GM12878 (cell line): ENCODE data around the gene JMJD6. TPM values are rescaled to one million over a fixed set of nuclear protein-coding genes. Genes with fewer than 3 reads are reported as not detected.

Source experiments
- ATAC-seq: fragments of 200-7000 bp; cut with Tn5 transposase; 3 replicates; pipeline ENCODE4 v1.9.1; 2020; ENCODE audit warnings: mild to moderate bottlenecking, moderate library complexity
- BruUV-seq: library from RNA; stranded (reverse); fragments of 400-500 nt; replicated peaks from 2 replicates; lab custom pipeline; 2021; lab: Mats Ljungman, UMichigan
- CTCF ChIA-PET: fragments of 300-600 bp; sonication (Branson Sonifier 250); formaldehyde crosslinking; extraction: SDS; loops from one replicate; lab custom pipeline; 2021; ENCODE audit warnings: inconsistent platforms; lab: Yijun Ruan, JAX
- POLR2A ChIA-PET: fragments of 350-600 bp; formaldehyde crosslinking; extraction: SDS; loops from one replicate; lab custom pipeline; 2021; ENCODE audit warnings: inconsistent platforms; lab: Charles Lee
- RAD21 ChIA-PET: fragments of 300-600 bp; sonication (Branson Sonifier 250); formaldehyde crosslinking; loops from one replicate; lab custom pipeline; 2023; ENCODE audit warnings: antibody characterized with exemption; ENCODE audit not compliant: unreplicated experiment; lab: Charles Lee
- SMC1A ChIA-PET: fragments of 300-600 bp; sonication (Branson Sonifier 250); formaldehyde crosslinking; loops from one replicate; lab custom pipeline; 2023; ENCODE audit not compliant: unreplicated experiment, uncharacterized antibody; lab: Charles Lee
- DNase-seq: peaks from one replicate; pipeline ENCODE4 v3.0.0-alpha.2; 2011; ENCODE audit warnings: low read depth, low spot score
- FAIRE-seq: peaks from 3 replicates; lab custom pipeline; 2011; peaks lifted over from hg19 to GRCh38; lab: Jason Lieb, UNC
- H2AFZ ChIP-seq: 2 replicates; pipeline ENCODE4 v1.6.0; 2011; ENCODE audit warnings: low read depth, low read length, control low read depth; ENCODE audit not compliant: control insufficient read depth
- H3K27ac ChIP-seq: 2 replicates; pipeline ENCODE4 v1.5.1; 2011; ENCODE audit warnings: control low read depth; ENCODE audit not compliant: control insufficient read depth, insufficient read depth
- H3K27me3 ChIP-seq, 2 experiments: replicated peaks in 1 of 2; 2 replicates each; pipeline versions ENCODE4 v1.6.0 to v1.6.1; 2011; ENCODE audit warnings: low read length in 1 of 2; ENCODE audit not compliant: control insufficient read depth in 2 of 2, insufficient read depth in 2 of 2
- H3K36me3 ChIP-seq, 2 experiments: 2 replicates each; pipeline ENCODE4 v1.5.1; 2011; ENCODE audit warnings: low read length in 1 of 2; ENCODE audit not compliant: control insufficient read depth in 2 of 2, insufficient read depth in 2 of 2
- H3K4me1 ChIP-seq: 2 replicates; pipeline ENCODE4 v1.6.1; 2011; ENCODE audit warnings: mild to moderate bottlenecking, low read length, moderate library complexity, mixed read lengths; ENCODE audit not compliant: control insufficient read depth, insufficient read depth
- H3K4me2 ChIP-seq: 2 replicates; pipeline ENCODE4 v1.6.0; 2011; ENCODE audit warnings: control low read depth; ENCODE audit not compliant: control insufficient read depth, insufficient read depth
- H3K4me3 ChIP-seq: fragments of 200-600 bp; sonication (generic); 2 replicates; pipeline ENCODE4 v1.5.1; 2016
- H3K79me2 ChIP-seq: 2 replicates; pipeline ENCODE4 v1.6.0; 2011; ENCODE audit warnings: low read length; ENCODE audit not compliant: control insufficient read depth, insufficient read depth
- H3K9ac ChIP-seq: 2 replicates; pipeline ENCODE4 v1.8.0; 2011; ENCODE audit warnings: low read length, control low read depth, mixed read lengths; ENCODE audit not compliant: control insufficient read depth, insufficient read depth
- H3K9me3 ChIP-seq: replicated peaks from 3 replicates; pipeline ENCODE4 v1.5.1; 2011; ENCODE audit warnings: mild to moderate bottlenecking, low read length; ENCODE audit not compliant: control insufficient read depth, insufficient read depth
- H4K20me1 ChIP-seq: 2 replicates; pipeline ENCODE4 v1.6.0; 2011; ENCODE audit not compliant: control insufficient read depth, insufficient read depth
- BMI1 ChIP-seq: fragments of 450-650 bp; IDR thresholded peaks from 2 replicates; pipeline ENCODE4 v1.6.1; 2016; ENCODE audit warnings: mild to moderate bottlenecking, moderate library complexity, borderline replicate concordance
- CHD1 ChIP-seq: IDR thresholded peaks from 2 replicates; pipeline ENCODE4 v1.6.1; 2012; ENCODE audit warnings: low read depth, low read length, improper control_type of control experiment
- CREB1 ChIP-seq: IDR thresholded peaks from 2 replicates; pipeline ENCODE4 v1.6.1; 2012; ENCODE audit warnings: low read depth, mild to moderate bottlenecking, inconsistent platforms
- GABPA ChIP-seq: IDR thresholded peaks from 2 replicates; pipeline ENCODE4 v1.6.1; 2014; ENCODE audit warnings: antibody characterized with exemption, low read depth, mild to moderate bottlenecking, inconsistent platforms
- GATAD2B ChIP-seq: fragments of 450-650 bp; conservative IDR thresholded peaks from 2 replicates; pipeline ENCODE4 v1.6.1; 2017; ENCODE audit warnings: low read depth, mild to moderate bottlenecking, moderate library complexity
- HDAC2 ChIP-seq: fragments of 200-600 bp; sonication (generic); IDR thresholded peaks from 2 replicates; pipeline ENCODE4 v1.6.1; 2017
- KAT2A ChIP-seq: conservative IDR thresholded peaks from 2 replicates; pipeline ENCODE4 v1.6.1; 2011; ENCODE audit warnings: low read depth, low read length; ENCODE audit not compliant: control insufficient read depth
- MYC ChIP-seq: IDR thresholded peaks from 2 replicates; pipeline ENCODE4 v1.6.1; 2011; ENCODE audit warnings: mild to moderate bottlenecking, low read length, moderate library complexity, inconsistent platforms; ENCODE audit not compliant: insufficient read depth, insufficient replicate concordance, insufficient read length, severe bottlenecking
- POLR2AphosphoS2 ChIP-seq: IDR thresholded peaks from 2 replicates; pipeline ENCODE4 v1.6.1; 2011; ENCODE audit warnings: low read depth, mild to moderate bottlenecking, low read length, improper control_type of control experiment, moderate library complexity
- RB1 ChIP-seq: fragments of 450-650 bp; formaldehyde crosslinking; IDR thresholded peaks from 2 replicates; pipeline ENCODE4 v1.6.1; 2017; ENCODE audit warnings: mild to moderate bottlenecking, borderline replicate concordance
- RFX5 ChIP-seq: IDR thresholded peaks from 2 replicates; pipeline ENCODE4 v1.6.1; 2011; ENCODE audit warnings: low read depth, low read length, improper control_type of control experiment
- SMC3 ChIP-seq: IDR thresholded peaks from 2 replicates; pipeline ENCODE4 v1.6.1; 2011; ENCODE audit warnings: low read length, improper control_type of control experiment, borderline replicate concordance
- STAT3 ChIP-seq: IDR thresholded peaks from 2 replicates; pipeline ENCODE4 v1.6.1; 2011; ENCODE audit warnings: low read depth, low read length, improper control_type of control experiment
- TCF3 ChIP-seq: IDR thresholded peaks from 2 replicates; pipeline ENCODE4 v1.6.1; 2012; ENCODE audit warnings: low read depth, mild to moderate bottlenecking, low read length, borderline replicate concordance; ENCODE audit not compliant: insufficient read depth
- WGBS: methylation state at CpG from one replicate; pipeline ENCODE4 v1.1.6; 2016; ENCODE audit warnings: low lambda C conversion rate; ENCODE audit not compliant: insufficient replicate concordance, insufficient coverage; ENCODE audit errors: missing lambda C conversion rate; 5-methylcytosine and 5-hydroxymethylcytosine counted together
- in situ Hi-C: fragments of 300-500 bp; cut with MboI; formaldehyde crosslinking; loops from 9 replicates; pipeline ENCODE4 v1.14.3; 2018; ENCODE audit warnings: mixed read lengths
- intact Hi-C: fragments of 100-400 bp; cut with micrococcal nuclease; formaldehyde crosslinking; loops from one replicate; pipeline ENCODE4 v1.14.2; 2022; ENCODE audit not compliant: unreplicated experiment
- polyA plus RNA-seq, 11 experiments: library from polyadenylated mRNA; depleted of rRNA in 4 of 11; unstranded in 6 of 11; stranded (reverse) in 5 of 11; fragments of >200 nt; fragmentation: Nextera tagmentation in 4 of 11; fragmentation: Illumina TruSeq in 1 of 11; extraction: Ambion mirVana in 4 of 11; extraction: Trizol in 1 of 11; gene quantifications; 1 replicate in 1 of 11; 2 replicates in 10 of 11; pipeline versions ENCODE4 v1.2.1 to v1.2.3, GENCODE V29; 2011 to 2016; ENCODE audit warnings: inconsistent platforms in 2 of 11, missing spikeins in 2 of 11, low read depth in 1 of 11
- total RNA-seq, 4 experiments: library from RNA; depleted of rRNA in 3 of 4; stranded (reverse); fragments of >200 nt in 3 of 4; fragmentation: Illumina TruSeq in 1 of 4; extraction: Trizol in 1 of 4; gene quantifications; 2 replicates each; pipeline versions ENCODE4 v1.2.1 to v1.2.3, GENCODE V29; 2013 to 2021
- TF ChIP-seq, protein P1 (sequence below): fragments of 450-650 bp; IDR thresholded peaks from 2 replicates; pipeline ENCODE4 v1.6.1; 2017; ENCODE audit warnings: mild to moderate bottlenecking, moderate library complexity
- TF ChIP-seq, protein P2 (sequence below): IDR thresholded peaks from 2 replicates; pipeline ENCODE4 v1.6.1; 2012; ENCODE audit warnings: low read depth, low read length, improper control_type of control experiment
- TF ChIP-seq, protein P3 (sequence below), 3 experiments: IDR thresholded peaks in 2 of 3; conservative IDR thresholded peaks in 1 of 3; 2 replicates each; pipeline ENCODE4 v1.5.1; 2011; ENCODE audit warnings: low read depth in 3 of 3, low read length in 3 of 3, mild to moderate bottlenecking in 3 of 3, control low read depth in 2 of 3, moderate library complexity in 2 of 3, inconsistent platforms in 1 of 3, mixed read lengths in 1 of 3; ENCODE audit not compliant: control insufficient read depth in 2 of 3, insufficient read depth in 1 of 3; ENCODE audit errors: extremely low read depth in 1 of 3

The JMJD6 gene
- total and polyA plus RNA-seq, 10 of the 15 experiments (the other 5 are each of a cell fraction or from before 2014, with no cell fraction given), result 1.2 to 36.0 (median 22.2) TPM

DNA sequence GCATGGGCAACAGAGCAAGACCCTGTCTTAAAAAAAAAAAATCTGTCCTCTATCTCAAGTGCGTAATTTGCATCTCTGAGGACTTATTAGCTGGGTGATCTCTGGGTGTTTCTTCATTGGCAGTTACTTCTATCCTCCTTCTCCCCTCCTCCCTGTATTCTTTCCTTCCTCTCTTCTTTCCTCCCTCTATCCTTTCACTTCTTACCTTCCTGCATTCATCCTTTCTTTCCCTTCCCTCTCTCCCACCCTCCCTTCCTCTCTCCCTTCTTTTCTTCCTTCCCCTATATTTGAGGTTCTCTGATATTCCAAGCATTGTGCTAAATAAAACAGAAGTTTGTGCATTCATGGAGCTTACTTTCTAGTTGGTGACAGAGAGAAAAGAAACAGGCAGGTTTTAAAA, 22.3 kb upstream of the JMJD6 start (continued):
- TF ChIP-seq GATAD2B, result no peak
- no peak for TF ChIP-seq BMI1
- no peak for TF ChIP-seq POLR2AphosphoS2
- TF ChIP-seq RFX5, result no peak
- TF ChIP-seq TCF3, result no peak
- no peak for TF ChIP-seq STAT3

DNA sequence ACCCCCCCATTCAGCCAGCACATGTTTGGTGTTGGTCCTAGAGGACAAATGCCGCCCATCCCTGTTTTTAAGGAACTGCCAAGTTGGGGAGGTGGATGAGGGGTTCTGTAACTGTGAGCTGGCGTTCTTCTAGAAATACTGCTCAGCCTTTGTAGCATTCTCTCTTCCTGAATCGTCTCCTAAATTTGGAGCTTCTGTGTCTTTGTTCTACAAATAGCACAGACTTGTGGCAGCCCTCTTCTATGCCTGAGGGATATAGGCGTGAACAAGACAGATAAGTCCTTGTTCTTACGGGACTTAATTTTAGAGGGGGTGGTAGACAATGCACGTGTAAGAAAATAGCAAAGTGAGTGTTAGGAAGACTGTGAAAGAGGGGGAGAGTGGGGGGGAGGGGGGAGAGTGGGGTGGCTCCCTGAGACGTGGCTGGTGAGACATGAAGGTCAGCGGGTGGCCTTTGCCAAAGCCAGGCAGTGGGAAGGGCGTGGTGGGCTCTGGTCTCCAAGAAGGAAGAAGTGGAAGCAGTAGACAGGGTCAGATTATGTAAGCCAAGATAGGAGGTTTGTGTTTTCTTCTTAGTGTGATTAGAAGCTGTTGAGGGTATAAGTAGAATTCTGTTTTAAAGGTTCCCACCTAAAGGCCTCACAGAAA, 21.4 kb upstream of the JMJD6 start:
- CTCF ChIA-PET, result interaction anchor here (0.5 to 0.6 kb wide), 2 partner anchors 12 to 252 kb away, joined by 3 read pairs; no protein-coding TSS in a partner anchor
- no peak for TF ChIP-seq RB1
- TF ChIP-seq, protein P1, sequence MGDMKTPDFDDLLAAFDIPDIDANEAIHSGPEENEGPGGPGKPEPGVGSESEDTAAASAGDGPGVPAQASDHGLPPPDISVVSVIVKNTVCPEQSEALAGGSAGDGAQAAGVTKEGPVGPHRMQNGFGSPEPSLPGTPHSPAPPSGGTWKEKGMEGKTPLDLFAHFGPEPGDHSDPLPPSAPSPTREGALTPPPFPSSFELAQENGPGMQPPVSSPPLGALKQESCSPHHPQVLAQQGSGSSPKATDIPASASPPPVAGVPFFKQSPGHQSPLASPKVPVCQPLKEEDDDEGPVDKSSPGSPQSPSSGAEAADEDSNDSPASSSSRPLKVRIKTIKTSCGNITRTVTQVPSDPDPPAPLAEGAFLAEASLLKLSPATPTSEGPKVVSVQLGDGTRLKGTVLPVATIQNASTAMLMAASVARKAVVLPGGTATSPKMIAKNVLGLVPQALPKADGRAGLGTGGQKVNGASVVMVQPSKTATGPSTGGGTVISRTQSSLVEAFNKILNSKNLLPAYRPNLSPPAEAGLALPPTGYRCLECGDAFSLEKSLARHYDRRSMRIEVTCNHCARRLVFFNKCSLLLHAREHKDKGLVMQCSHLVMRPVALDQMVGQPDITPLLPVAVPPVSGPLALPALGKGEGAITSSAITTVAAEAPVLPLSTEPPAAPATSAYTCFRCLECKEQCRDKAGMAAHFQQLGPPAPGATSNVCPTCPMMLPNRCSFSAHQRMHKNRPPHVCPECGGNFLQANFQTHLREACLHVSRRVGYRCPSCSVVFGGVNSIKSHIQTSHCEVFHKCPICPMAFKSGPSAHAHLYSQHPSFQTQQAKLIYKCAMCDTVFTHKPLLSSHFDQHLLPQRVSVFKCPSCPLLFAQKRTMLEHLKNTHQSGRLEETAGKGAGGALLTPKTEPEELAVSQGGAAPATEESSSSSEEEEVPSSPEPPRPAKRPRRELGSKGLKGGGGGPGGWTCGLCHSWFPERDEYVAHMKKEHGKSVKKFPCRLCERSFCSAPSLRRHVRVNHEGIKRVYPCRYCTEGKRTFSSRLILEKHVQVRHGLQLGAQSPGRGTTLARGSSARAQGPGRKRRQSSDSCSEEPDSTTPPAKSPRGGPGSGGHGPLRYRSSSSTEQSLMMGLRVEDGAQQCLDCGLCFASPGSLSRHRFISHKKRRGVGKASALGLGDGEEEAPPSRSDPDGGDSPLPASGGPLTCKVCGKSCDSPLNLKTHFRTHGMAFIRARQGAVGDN, result no peak
- TF ChIP-seq, protein P2, sequence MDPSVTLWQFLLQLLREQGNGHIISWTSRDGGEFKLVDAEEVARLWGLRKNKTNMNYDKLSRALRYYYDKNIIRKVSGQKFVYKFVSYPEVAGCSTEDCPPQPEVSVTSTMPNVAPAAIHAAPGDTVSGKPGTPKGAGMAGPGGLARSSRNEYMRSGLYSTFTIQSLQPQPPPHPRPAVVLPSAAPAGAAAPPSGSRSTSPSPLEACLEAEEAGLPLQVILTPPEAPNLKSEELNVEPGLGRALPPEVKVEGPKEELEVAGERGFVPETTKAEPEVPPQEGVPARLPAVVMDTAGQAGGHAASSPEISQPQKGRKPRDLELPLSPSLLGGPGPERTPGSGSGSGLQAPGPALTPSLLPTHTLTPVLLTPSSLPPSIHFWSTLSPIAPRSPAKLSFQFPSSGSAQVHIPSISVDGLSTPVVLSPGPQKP, result no peak
- no peak for TF ChIP-seq HDAC2
- TF ChIP-seq GABPA, result no peak
- no peak for TF ChIP-seq SMC3
- TF ChIP-seq CREB1, result no peak
- no peak for TF ChIP-seq KAT2A
- TF ChIP-seq, protein P3, sequence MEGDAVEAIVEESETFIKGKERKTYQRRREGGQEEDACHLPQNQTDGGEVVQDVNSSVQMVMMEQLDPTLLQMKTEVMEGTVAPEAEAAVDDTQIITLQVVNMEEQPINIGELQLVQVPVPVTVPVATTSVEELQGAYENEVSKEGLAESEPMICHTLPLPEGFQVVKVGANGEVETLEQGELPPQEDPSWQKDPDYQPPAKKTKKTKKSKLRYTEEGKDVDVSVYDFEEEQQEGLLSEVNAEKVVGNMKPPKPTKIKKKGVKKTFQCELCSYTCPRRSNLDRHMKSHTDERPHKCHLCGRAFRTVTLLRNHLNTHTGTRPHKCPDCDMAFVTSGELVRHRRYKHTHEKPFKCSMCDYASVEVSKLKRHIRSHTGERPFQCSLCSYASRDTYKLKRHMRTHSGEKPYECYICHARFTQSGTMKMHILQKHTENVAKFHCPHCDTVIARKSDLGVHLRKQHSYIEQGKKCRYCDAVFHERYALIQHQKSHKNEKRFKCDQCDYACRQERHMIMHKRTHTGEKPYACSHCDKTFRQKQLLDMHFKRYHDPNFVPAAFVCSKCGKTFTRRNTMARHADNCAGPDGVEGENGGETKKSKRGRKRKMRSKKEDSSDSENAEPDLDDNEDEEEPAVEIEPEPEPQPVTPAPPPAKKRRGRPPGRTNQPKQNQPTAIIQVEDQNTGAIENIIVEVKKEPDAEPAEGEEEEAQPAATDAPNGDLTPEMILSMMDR (IDR thresholded peaks at IDR 0.05 in 2 of 3, conservative IDR thresholded peaks at IDR 0.05 in 1 of 3; ENCODE audit: control insufficient read depth in 2 of 3, extremely low read depth in 1 of 3, insufficient read depth in 1 of 3, low read depth in 3 of 3, low read length in 3 of 3), result no peak
- TF ChIP-seq CHD1, result no peak
- TF ChIP-seq MYC, result no peak

More for the DNA sequence above, 21.4 kb upstream of the JMJD6 start:
- in situ Hi-C loops (no loop called here), intact Hi-C loops (no loop called here)
- POLR2A ChIA-PET, result no interaction called here
- RAD21 ChIA-PET, result interaction anchor here (1.5 kb wide), 1 partner anchor 9 kb away, joined by 4 read pairs; the partner anchor contains the start of gene MFSD11
- WGBS, result 84% methylated on average over 7 of the region's 9 CpGs
- Histone ChIP-seq H3K27ac (no peak overlapping the region), H2AFZ (no peak overlapping the region), H3K36me3 (peaks cover 0 to 6% of the 10 kb centered on the region in 2 experiments; a peak in 3 of 4 replicates), H3K9me3 (no peaks in the 10 kb centered on the region), H3K9ac (no peak overlapping the region), H4K20me1 (no peaks in the 10 kb centered on the region), H3K4me2 (no peak overlapping the region), H3K27me3 (no peaks in the 10 kb centered on the region), H3K79me2 (no peaks in the 10 kb centered on the region), H3K4me1 (no peaks in the 10 kb centered on the region), H3K4me3 (no peak overlapping the region)
- DNase-seq (no peak), FAIRE-seq (no peak), ATAC-seq (no peak)
- SMC1A ChIA-PET, result no interaction called here
- BruUV-seq, result no TSS peak
